Liver (tissue), 9 donors: ENCODE results near the gene DMAP1. TPM values are rescaled to one million over a fixed set of nuclear protein-coding genes. Genes with fewer than 3 reads are reported as not detected.

Experiments used
- DNase-seq: peaks from one replicate; pipeline ENCODE4 v3.0.0-alpha.2; 2017; ENCODE audit warnings: low spot score
- H3K27ac ChIP-seq, 2 donors: one replicate each; pipeline ENCODE4 v1.7.0; 2013; ENCODE audit warnings: inconsistent platforms in 2 of 2, low read length in 2 of 2, control low read depth in 1 of 2, low read depth in 1 of 2, mild to moderate bottlenecking in 1 of 2
- H3K27me3 ChIP-seq, 4 donors: one replicate each; pipeline versions ENCODE4 v1.6.1 to v1.7.0; 2013; ENCODE audit warnings: low read length in 3 of 4, inconsistent platforms in 1 of 4, mild to moderate bottlenecking in 1 of 4, moderate library complexity in 1 of 4; ENCODE audit not compliant: control insufficient read depth in 4 of 4, insufficient read depth in 4 of 4
- H3K36me3 ChIP-seq, 4 donors: one replicate each; pipeline versions ENCODE4 v1.6.1 to v1.7.0; 2013; ENCODE audit warnings: low read length in 3 of 4, mild to moderate bottlenecking in 3 of 4, low read depth in 1 of 4, moderate library complexity in 1 of 4; ENCODE audit not compliant: control insufficient read depth in 4 of 4, insufficient read depth in 3 of 4
- H3K4me1 ChIP-seq, 4 donors: one replicate each; pipeline versions ENCODE4 v1.6.1 to v1.7.0; 2013; ENCODE audit warnings: low read length in 3 of 4, mild to moderate bottlenecking in 3 of 4, moderate library complexity in 1 of 4; ENCODE audit not compliant: control insufficient read depth in 4 of 4, insufficient read depth in 4 of 4
- H3K4me3 ChIP-seq, 3 donors: one replicate each; pipeline versions ENCODE4 v1.6.1 to v1.7.0; 2013; ENCODE audit warnings: low read length in 3 of 3, control low read depth in 1 of 3, low read depth in 1 of 3, mild to moderate bottlenecking in 1 of 3
- H3K9ac ChIP-seq, 2 donors: one replicate each; pipeline ENCODE4 v1.7.0; 2013; ENCODE audit warnings: low read length in 2 of 2, mild to moderate bottlenecking in 2 of 2, moderate library complexity in 2 of 2, control low read depth in 1 of 2, low read depth in 1 of 2
- H3K9me3 ChIP-seq, 4 donors: one replicate each; pipeline versions ENCODE4 v1.6.1 to v1.7.0; 2013; ENCODE audit warnings: low read length in 3 of 4; ENCODE audit not compliant: control insufficient read depth in 4 of 4
- EGR1 ChIP-seq, 2 donors: IDR thresholded peaks; 2 replicates each; pipeline ENCODE4 v1.6.1; 2016 to 2018; ENCODE audit warnings: antibody characterized with exemption in 2 of 2, low read depth in 2 of 2
- FOXA1 ChIP-seq: IDR thresholded peaks from 2 replicates; pipeline ENCODE4 v1.6.1; 2016; ENCODE audit warnings: antibody characterized with exemption
- GABPA ChIP-seq, 2 donors: IDR thresholded peaks in 1 of 2; conservative IDR thresholded peaks in 1 of 2; 2 replicates each; pipeline ENCODE4 v1.6.1; 2016; ENCODE audit warnings: antibody characterized with exemption in 2 of 2, mild to moderate bottlenecking in 1 of 2, moderate library complexity in 1 of 2
- HNF4G ChIP-seq: IDR thresholded peaks from 2 replicates; pipeline ENCODE4 v1.6.1; 2016; ENCODE audit warnings: antibody characterized with exemption
- MAX ChIP-seq: IDR thresholded peaks from 2 replicates; pipeline ENCODE4 v1.6.1; 2016; ENCODE audit warnings: antibody characterized with exemption
- NR2F2 ChIP-seq: IDR thresholded peaks from 2 replicates; pipeline ENCODE4 v1.6.1; 2016; ENCODE audit warnings: antibody characterized with exemption
- RAD21 ChIP-seq, 2 donors: IDR thresholded peaks; 2 replicates each; pipeline ENCODE4 v1.6.1; 2016; ENCODE audit warnings: antibody characterized with exemption in 2 of 2, mild to moderate bottlenecking in 2 of 2
- REST ChIP-seq: IDR thresholded peaks from 2 replicates; pipeline ENCODE4 v1.6.1; 2016; ENCODE audit warnings: antibody characterized with exemption, mild to moderate bottlenecking
- RXRA ChIP-seq, 2 donors: IDR thresholded peaks; 2 replicates each; pipeline ENCODE4 v1.6.1; 2017 to 2018; ENCODE audit warnings: antibody characterized with exemption in 2 of 2, mild to moderate bottlenecking in 1 of 2
- SP1 ChIP-seq: IDR thresholded peaks from 2 replicates; pipeline ENCODE4 v1.6.1; 2018; ENCODE audit warnings: antibody characterized with exemption, mild to moderate bottlenecking
- TAF1 ChIP-seq: conservative IDR thresholded peaks from 2 replicates; pipeline ENCODE4 v1.6.1; 2016; ENCODE audit warnings: antibody characterized with exemption, mild to moderate bottlenecking
- WGBS: extraction: QIAGEN DNeasy Blood & Tissue Kit; methylation state at CpG from one replicate; pipeline ENCODE4 v1.1.7; 2013; 5-methylcytosine and 5-hydroxymethylcytosine counted together
- polyA plus RNA-seq, 2 donors: library from polyadenylated mRNA; stranded (reverse) in 1 of 2; unstranded in 1 of 2; fragments of 200-250 nt in 1 of 2; fragments of >200 nt in 1 of 2; fragmentation: Nextera tagmentation in 1 of 2; extraction: Ambion mirVana in 1 of 2; gene quantifications; one replicate each; pipeline versions ENCODE4 v1.2.1 to v1.2.3, GENCODE V29; 2013 to 2015
- total RNA-seq, 2 donors: library from RNA; depleted of rRNA; stranded (reverse); fragments of >200 nt; gene quantifications; one replicate each; pipeline ENCODE4 v1.2.3, GENCODE V29; 2014
- donor health status: healthy.
- donor health status: healthy.
- donor health status: healthy.
- donor health status: healthy.
- donor health status: healthy.

DMAP1 gene
- total and polyA plus RNA-seq, 4 donors = 15.3 to 24.8 (median 18.3) TPM

- no peaks in the 10 kb centered on the region for H3K4me1 ChIP-seq
- DNase-seq = no peak
- H3K4me3 ChIP-seq = no peak overlapping the region
- H3K9ac ChIP-seq = no peak overlapping the region
- H3K27me3 ChIP-seq = no peaks in the 10 kb centered on the region
- H3K36me3 ChIP-seq = peaks cover 0 to 4% (median 2%) of the 10 kb centered on the region in 4 donors
- TF ChIP-seq SP1 (no peak), TAF1 (no peak)
- 97% methylated on average over 16 of the region's 16 CpGs for WGBS
- H3K27ac ChIP-seq = no peak overlapping the region
- no peaks in the 10 kb centered on the region for H3K9me3 ChIP-seq
Measured at GRCh38 chr1:44229435-44230167, 16.3 kb downstream of the DMAP1 start.

GRCh38 chr1:44230796-44231195 is 17.5 kb downstream of the DMAP1 start:
- no peak for TF ChIP-seq EGR1 (IDR thresholded peaks at IDR 0.05; ENCODE audit: low read depth in 2 of 2)
- no peak for TF ChIP-seq REST
- TF ChIP-seq SP1 = no peak
- Histone ChIP-seq H3K9ac (no peak overlapping the region), H3K36me3 (peaks cover 0 to 4% (median 2%) of the 10 kb centered on the region in 4 donors), H3K4me1 (no peaks in the 10 kb centered on the region), H3K27ac (no peak overlapping the region), H3K27me3 (no peaks in the 10 kb centered on the region), H3K4me3 (no peak overlapping the region), H3K9me3 (no peaks in the 10 kb centered on the region)
- 97% methylated on average over 3 of the region's 3 CpGs for WGBS
- no peak for DNase-seq

- 97% methylated on average over 1 of the region's 1 CpG for WGBS
- Histone ChIP-seq H3K27me3 (no peaks in the 10 kb centered on the region), H3K9me3 (no peaks in the 10 kb centered on the region), H3K27ac (no peak overlapping the region), H3K36me3 (peaks cover 0 to 4% (median 2%) of the 10 kb centered on the region in 4 donors), H3K4me3 (no peak overlapping the region), H3K9ac (no peak overlapping the region), H3K4me1 (no peaks in the 10 kb centered on the region)
- no peak for TF ChIP-seq HNF4G
- TF ChIP-seq RXRA (IDR thresholded peaks at IDR 0.05) = no peak
- no peak for TF ChIP-seq FOXA1
- no peak for TF ChIP-seq GABPA (IDR thresholded peaks at IDR 0.05 in 1 of 2, conservative IDR thresholded peaks at IDR 0.05 in 1 of 2)
- TF ChIP-seq EGR1 (IDR thresholded peaks at IDR 0.05; ENCODE audit: low read depth in 2 of 2) = no peak
- no peak for TF ChIP-seq RAD21 (IDR thresholded peaks at IDR 0.05)
- TF ChIP-seq REST = no peak
- TF ChIP-seq MAX = no peak
- TF ChIP-seq NR2F2 = no peak
- TF ChIP-seq SP1 = no peak
- DNase-seq = no peak
Measured at GRCh38 chr1:44233593-44233992, 20.3 kb downstream of the DMAP1 start.
